Measurements from ENCODE around the gene ALKBH5. TPM values are rescaled to one million over a fixed set of nuclear protein-coding genes. Genes with fewer than 3 reads are reported as not detected.

The ALKBH5 gene
- total and polyA plus RNA-seq, 8 donors, result 53.6 to 99.6 (median 63.1) TPM

DNA sequence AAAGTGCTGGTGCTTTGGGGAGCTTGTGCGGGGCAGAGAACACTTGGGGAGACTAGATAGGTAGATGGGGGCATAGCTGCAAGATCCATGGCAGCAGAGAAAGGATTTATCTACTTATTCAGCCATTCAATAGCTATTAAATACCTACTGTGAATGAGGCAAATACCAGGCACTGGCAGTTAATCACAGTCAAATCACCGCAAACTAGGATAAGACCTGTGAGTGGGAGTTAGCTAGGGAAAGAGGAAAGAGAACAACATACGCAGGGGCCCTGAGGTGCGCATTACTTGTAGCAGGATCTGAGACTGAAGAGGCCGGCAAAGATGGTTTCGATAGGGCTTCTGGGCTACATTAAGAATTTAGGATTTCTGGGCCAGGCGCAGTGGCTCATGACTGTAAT lies 3.8 kb upstream of the ALKBH5 start:
- Histone ChIP-seq H3K4me1 (peaks cover 0 to 9% of the 10 kb centered on the region in 2 donors), H3K9me3 (no peaks in the 10 kb centered on the region), H3K27me3 (no peaks in the 10 kb centered on the region), H3K36me3 (no peaks in the 10 kb centered on the region), H3K4me3 (no peak overlapping the region), H3K27ac (no peak overlapping the region)
- TF ChIP-seq, protein P1, sequence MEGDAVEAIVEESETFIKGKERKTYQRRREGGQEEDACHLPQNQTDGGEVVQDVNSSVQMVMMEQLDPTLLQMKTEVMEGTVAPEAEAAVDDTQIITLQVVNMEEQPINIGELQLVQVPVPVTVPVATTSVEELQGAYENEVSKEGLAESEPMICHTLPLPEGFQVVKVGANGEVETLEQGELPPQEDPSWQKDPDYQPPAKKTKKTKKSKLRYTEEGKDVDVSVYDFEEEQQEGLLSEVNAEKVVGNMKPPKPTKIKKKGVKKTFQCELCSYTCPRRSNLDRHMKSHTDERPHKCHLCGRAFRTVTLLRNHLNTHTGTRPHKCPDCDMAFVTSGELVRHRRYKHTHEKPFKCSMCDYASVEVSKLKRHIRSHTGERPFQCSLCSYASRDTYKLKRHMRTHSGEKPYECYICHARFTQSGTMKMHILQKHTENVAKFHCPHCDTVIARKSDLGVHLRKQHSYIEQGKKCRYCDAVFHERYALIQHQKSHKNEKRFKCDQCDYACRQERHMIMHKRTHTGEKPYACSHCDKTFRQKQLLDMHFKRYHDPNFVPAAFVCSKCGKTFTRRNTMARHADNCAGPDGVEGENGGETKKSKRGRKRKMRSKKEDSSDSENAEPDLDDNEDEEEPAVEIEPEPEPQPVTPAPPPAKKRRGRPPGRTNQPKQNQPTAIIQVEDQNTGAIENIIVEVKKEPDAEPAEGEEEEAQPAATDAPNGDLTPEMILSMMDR (IDR thresholded peaks at IDR 0.05), result no peak
- DNase-seq (no peak), ATAC-seq (no peak)
- intact Hi-C loops (cut with DNase I), result no loop called here

DNA sequence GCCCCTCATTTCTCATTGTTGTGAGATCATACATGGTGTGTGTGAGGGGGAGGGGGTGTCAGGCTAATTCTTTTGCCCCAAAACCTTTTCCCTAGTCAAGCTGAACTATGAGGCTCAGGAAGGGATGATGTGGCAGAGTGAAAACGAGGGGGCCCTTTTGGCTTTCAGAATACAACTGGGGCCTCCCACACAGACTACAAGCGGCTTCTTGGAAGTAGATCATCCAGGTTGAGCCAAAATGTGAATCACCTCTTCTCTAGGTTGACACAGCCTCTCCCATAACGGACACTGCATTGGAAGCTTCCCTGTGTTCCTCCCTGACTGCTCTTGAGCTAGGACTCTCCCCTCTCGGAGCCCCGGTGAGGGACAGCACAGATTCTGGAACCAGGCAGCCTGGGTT lies 2.3 kb upstream of the ALKBH5 start:
- H3K4me1 ChIP-seq, result peaks cover 13 to 24% of the 10 kb centered on the region in 2 donors
- ATAC-seq (no peak), DNase-seq (no peak)
- H3K36me3 ChIP-seq, result no peaks in the 10 kb centered on the region
- intact Hi-C loops (cut with DNase I), result no loop called here
- no peak overlapping the region for H3K4me3 ChIP-seq
- TF ChIP-seq, protein P1 (IDR thresholded peaks at IDR 0.05), result no peak
- H3K9me3 ChIP-seq, result no peaks in the 10 kb centered on the region
- no peaks in the 10 kb centered on the region for H3K27me3 ChIP-seq
- no peak overlapping the region for H3K27ac ChIP-seq

- Histone ChIP-seq H3K4me3 (peak overlapping the region; percentile 51 to 94), H3K9me3 (no peaks in the 10 kb centered on the region), H3K27ac (peak overlapping the region; percentile 99 to 100), H3K27me3 (no peaks in the 10 kb centered on the region), H3K36me3 (peaks cover 0 to 5% of the 10 kb centered on the region in 2 donors), H3K4me1 (peaks cover 23 to 34% of the 10 kb centered on the region in 2 donors)
- TF ChIP-seq, protein P1 (IDR thresholded peaks at IDR 0.05), result no peak
- intact Hi-C loops (cut with DNase I), result no loop called here
- peak in 3 of 4 donors; percentile 28 to 65 (median 36) for DNase-seq
- peak; percentile 5 for ATAC-seq
Observed at GRCh38 chr17:18182110-18182977, 1.3 kb upstream of the ALKBH5 start.

DNA sequence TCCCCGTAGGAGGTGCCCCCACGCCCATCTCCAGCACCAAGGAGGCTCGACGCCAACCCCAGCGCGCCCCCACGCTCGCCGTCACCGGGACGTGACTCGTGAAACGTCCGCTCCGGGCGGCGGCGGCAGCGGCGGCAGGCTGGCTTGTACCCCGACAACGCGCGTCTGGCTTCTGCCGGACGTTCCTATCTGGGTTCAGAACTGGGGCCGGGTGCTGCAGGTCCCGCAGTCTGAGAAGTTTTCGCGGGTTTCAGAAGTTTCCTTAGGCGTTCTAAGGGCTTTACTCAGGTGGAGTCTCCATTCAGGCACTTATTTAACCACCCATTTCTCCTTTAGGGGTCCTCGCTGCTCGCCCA lies 672 bp upstream of the ALKBH5 start:
- Histone ChIP-seq H3K27ac (peak overlapping the region; percentile 99 to 100), H3K4me1 (peaks cover 29 to 40% of the 10 kb centered on the region in 2 donors), H3K9me3 (no peaks in the 10 kb centered on the region), H3K27me3 (no peaks in the 10 kb centered on the region), H3K4me3 (peak overlapping the region; percentile 51 to 94), H3K36me3 (peaks cover 0 to 5% of the 10 kb centered on the region in 2 donors)
- ATAC-seq (peak; percentile 59), DNase-seq (peak in 3 of 4 donors; percentile 88 to 97 (median 89))
- intact Hi-C loops (cut with DNase I), result no loop called here
- TF ChIP-seq, protein P1 (IDR thresholded peaks at IDR 0.05), result no peak
